Uterus (tissue), 2 donors: ENCODE results near the gene INA.

ENCODE experiments used
- CTCF ChIP-seq, 4 experiments: fragments of 200-600 bp in 2 of 4; fragments of 450-650 bp in 2 of 4; sonication (generic) in 2 of 4; IDR thresholded peaks; one replicate each; pipeline ENCODE4 v1.5.1; 2016 to 2019; ENCODE audit warnings: antibody characterized with exemption in 4 of 4, mild to moderate bottlenecking in 2 of 4, moderate library complexity in 1 of 4
- POLR2A ChIP-seq, 2 donors: fragments of 450-650 bp; IDR thresholded peaks; one replicate each; pipeline ENCODE4 v1.6.1; 2016; ENCODE audit warnings: antibody characterized with exemption in 2 of 2, mild to moderate bottlenecking in 1 of 2, moderate library complexity in 1 of 2

DNA sequence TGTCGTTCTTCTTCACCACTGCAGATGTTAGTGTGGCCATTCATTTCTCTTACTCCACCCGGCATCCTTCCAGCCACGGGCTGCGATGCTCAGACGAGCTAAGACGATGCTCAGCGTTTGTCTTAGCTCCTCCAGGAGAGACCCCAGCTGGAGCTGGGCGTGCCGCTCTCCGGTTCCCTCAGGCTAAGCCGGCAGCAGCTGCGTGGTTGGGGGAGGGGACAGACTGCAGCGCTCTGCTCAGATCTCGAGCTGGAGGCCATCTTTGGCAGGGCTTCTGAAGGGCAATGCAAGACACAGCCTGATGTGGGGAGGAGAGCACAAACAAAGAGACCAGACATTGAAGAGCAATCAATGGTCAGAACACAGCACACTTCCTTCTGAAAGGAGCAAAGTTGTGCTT, 4.8 kb downstream of the INA start:
- no peak for TF ChIP-seq CTCF (IDR thresholded peaks at IDR 0.05)
- TF ChIP-seq POLR2A (IDR thresholded peaks at IDR 0.05), result no peak
